HG03460 (cell line): ENCODE results near the gene SLC38A6.

Experiments
- ATAC-seq: cut with Tn5 transposase; IDR thresholded peaks from one replicate; pipeline ENCODE4 v1.9.1; 2021; ENCODE audit not compliant: unreplicated experiment

The SLC38A6 gene

GRCh38 chr14:60980811-60981632 lies at the start of gene SLC38A6, which contains the start of gene TRMT5:
Gene SLC38A6 (plus strand): TSS chr14:60981245. CDS start chr14:60981278, 33 bp downstream.
Gene TRMT5 (minus strand): TSS chr14:60981079. CDS start chr14:60980973, 106 bp downstream.
- ATAC-seq = peak; percentile 83

GRCh38 chr14:60933920-60934655 lies 47.0 kb upstream of the SLC38A6 start:
- ATAC-seq = no peak

- ATAC-seq = no peak
Measured at GRCh38 chr14:60935319-60935718, 45.7 kb upstream of the SLC38A6 start.

GRCh38 chr14:60943637-60944032 lies 37.4 kb upstream of the SLC38A6 start:
- no peak for ATAC-seq

- ATAC-seq = no peak
Measured at GRCh38 chr14:60944204-60944603, 36.8 kb upstream of the SLC38A6 start.

- no peak for ATAC-seq
Measured at GRCh38 chr14:60945984-60946383, 35.1 kb upstream of the SLC38A6 start.

- ATAC-seq = no peak
Measured at GRCh38 chr14:60946773-60947172, 34.3 kb upstream of the SLC38A6 start.

- no peak for ATAC-seq
Measured at GRCh38 chr14:60951776-60952435, 29.1 kb upstream of the SLC38A6 start.

GRCh38 chr14:60956202-60956601 lies 24.8 kb upstream of the SLC38A6 start:
- no peak for ATAC-seq

- ATAC-seq = no peak
Measured at GRCh38 chr14:60956632-60957031, 24.4 kb upstream of the SLC38A6 start.

- no peak for ATAC-seq
Measured at GRCh38 chr14:60958146-60958545, 22.9 kb upstream of the SLC38A6 start.

- no peak for ATAC-seq
Measured at GRCh38 chr14:60963761-60964160, 17.3 kb upstream of the SLC38A6 start.

GRCh38 chr14:60964904-60965303 lies 16.1 kb upstream of the SLC38A6 start:
- no peak for ATAC-seq

GRCh38 chr14:60965402-60965801 lies 15.6 kb upstream of the SLC38A6 start:
- ATAC-seq = no peak

- no peak for ATAC-seq
Measured at GRCh38 chr14:60968099-60968498, 12.9 kb upstream of the SLC38A6 start.

GRCh38 chr14:60968671-60969070 lies 12.4 kb upstream of the SLC38A6 start:
- no peak for ATAC-seq

GRCh38 chr14:60970146-60970545 lies 10.9 kb upstream of the SLC38A6 start:
- ATAC-seq = no peak

GRCh38 chr14:60971271-60971670 lies 9.8 kb upstream of the SLC38A6 start:
- ATAC-seq = no peak

GRCh38 chr14:60972295-60972694 lies 8.8 kb upstream of the SLC38A6 start:
- no peak for ATAC-seq

GRCh38 chr14:60973070-60973469 lies 8.0 kb upstream of the SLC38A6 start:
- ATAC-seq = no peak

- ATAC-seq = no peak
Measured at GRCh38 chr14:60974090-60974651, 6.9 kb upstream of the SLC38A6 start.
